Endothelial cell of umbilical vein (primary cell): ENCODE measurements around the gene KLHL26. TPM values are rescaled to one million over a fixed set of nuclear protein-coding genes. Genes with fewer than 3 reads are reported as not detected.

Experiments
- BruUV-seq: library from RNA; stranded (reverse); fragments of 400-500 nt; replicated peaks from 2 replicates; lab custom pipeline; 2021; lab: Mats Ljungman, UMichigan
- CTCF ChIA-PET: fragments of 300-600, 350-600 bp; sonication (Branson Sonifier 250); formaldehyde crosslinking; loops from one replicate; lab custom pipeline; 2021; ENCODE audit warnings: antibody characterized with exemption, inconsistent platforms; lab: Charles Lee
- POLR2A ChIA-PET: fragments of 300-600, 350-600 bp; sonication (Branson Sonifier 250); formaldehyde crosslinking; loops from one replicate; lab custom pipeline; 2021; ENCODE audit warnings: antibody characterized with exemption, inconsistent platforms; lab: Charles Lee
- DNase-seq: peaks from one replicate; pipeline ENCODE4 v3.0.0-alpha.2; 2011; ENCODE audit warnings: low read depth, low spot score
- FAIRE-seq: peaks from 2 replicates; lab custom pipeline; 2011; peaks lifted over from hg19 to GRCh38; lab: Jason Lieb, UNC
- H2AFZ ChIP-seq: 2 replicates; pipeline ENCODE4 v1.6.0; 2012; ENCODE audit warnings: low read depth, low read length, control low read depth, inconsistent platforms
- H3K27ac ChIP-seq: 2 replicates; pipeline ENCODE4 v1.5.1; 2011; ENCODE audit warnings: low read depth, mild to moderate bottlenecking, control low read depth, low read length, moderate library complexity; ENCODE audit not compliant: insufficient read depth
- H3K27me3 ChIP-seq, 2 experiments: 2 replicates each; pipeline versions ENCODE4 v1.6.0 to v1.6.1; 2011; ENCODE audit warnings: low read length in 2 of 2, mixed read lengths in 1 of 2; ENCODE audit not compliant: control insufficient read depth in 2 of 2, insufficient read depth in 2 of 2
- H3K36me3 ChIP-seq, 2 experiments: 2 replicates in 1 of 2; 3 replicates in 1 of 2; pipeline ENCODE4 v1.5.1; 2011; ENCODE audit warnings: low read length in 2 of 2, mild to moderate bottlenecking in 1 of 2, moderate library complexity in 1 of 2; ENCODE audit not compliant: control insufficient read depth in 2 of 2, insufficient read depth in 2 of 2; ENCODE audit errors: extremely low read depth in 1 of 2
- H3K4me1 ChIP-seq: 3 replicates; pipeline ENCODE4 v1.5.1; 2011; ENCODE audit warnings: mild to moderate bottlenecking, low read length; ENCODE audit not compliant: control insufficient read depth, insufficient read depth; ENCODE audit errors: extremely low read depth
- H3K4me2 ChIP-seq: 2 replicates; pipeline ENCODE4 v1.6.1; 2011; ENCODE audit warnings: low read length, control low read depth, mixed read lengths; ENCODE audit not compliant: insufficient read depth
- H3K4me3 ChIP-seq, 3 experiments: fragments of 200-600 bp in 1 of 3; sonication (generic), shearing (Covaris generic) in 1 of 3; replicated peaks in 1 of 3; 2 replicates each; pipeline ENCODE4 v1.5.1; 2011 to 2016; ENCODE audit warnings: control low read depth in 3 of 3, low read length in 3 of 3, mild to moderate bottlenecking in 2 of 3, inconsistent platforms in 1 of 3, low read depth in 1 of 3, moderate library complexity in 1 of 3; ENCODE audit not compliant: insufficient read depth in 1 of 3
- H3K79me2 ChIP-seq: 2 replicates; pipeline ENCODE4 v1.6.0; 2012; ENCODE audit warnings: low read length, inconsistent platforms; ENCODE audit not compliant: control insufficient read depth, insufficient read depth
- H3K9ac ChIP-seq: replicated peaks from 2 replicates; pipeline ENCODE3; 2011; ENCODE audit warnings: low read length, control low read depth; ENCODE audit not compliant: insufficient read depth; ENCODE audit errors: extremely low read depth
- H3K9me1 ChIP-seq: replicated peaks from 3 replicates; pipeline ENCODE4 v1.6.0; 2011; ENCODE audit warnings: mild to moderate bottlenecking, low read length; ENCODE audit not compliant: control insufficient read depth, insufficient read depth; ENCODE audit errors: extremely low read depth
- H3K9me3 ChIP-seq: replicated peaks from 2 replicates; pipeline ENCODE4 v1.5.1; 2012; ENCODE audit warnings: low read length, inconsistent platforms; ENCODE audit not compliant: control insufficient read depth, insufficient read depth
- H4K20me1 ChIP-seq: replicated peaks from 2 replicates; pipeline ENCODE3; 2011; ENCODE audit warnings: mild to moderate bottlenecking, low read length; ENCODE audit not compliant: control insufficient read depth, insufficient read depth; ENCODE audit errors: extremely low read depth
- EZH2 ChIP-seq: IDR thresholded peaks from 2 replicates; pipeline ENCODE4 v1.6.1; 2012; ENCODE audit warnings: borderline replicate concordance, low read depth, mild to moderate bottlenecking, moderate library complexity, low read length, inconsistent platforms; ENCODE audit not compliant: severe bottlenecking
- GATA2 ChIP-seq: IDR thresholded peaks from 2 replicates; pipeline ENCODE4 v1.7.0; 2011; ENCODE audit warnings: low read depth, mild to moderate bottlenecking, moderate library complexity, mixed read lengths, low read length; ENCODE audit not compliant: insufficient read length, insufficient read depth
- JUN ChIP-seq: IDR thresholded peaks from 2 replicates; pipeline ENCODE4 v1.6.1; 2011; ENCODE audit warnings: borderline replicate concordance, low read depth; ENCODE audit not compliant: insufficient read length, insufficient read depth
- dilution Hi-C: fragments of 300-500 bp; cut with MboI; formaldehyde crosslinking; loops from one replicate; pipeline ENCODE4 v1.15.0; 2019; ENCODE audit warnings: low sequenced_read_pairs; ENCODE audit not compliant: extremely low pct_ligation_motif_present
- intact Hi-C: fragments of 100-400 bp; cut with micrococcal nuclease; formaldehyde crosslinking; loops from one replicate; pipeline ENCODE4 v1.10.0; 2022
- polyA plus RNA-seq, 4 experiments: library from polyadenylated mRNA; depleted of rRNA in 3 of 4; stranded (reverse) in 3 of 4; unstranded in 1 of 4; fragments of >200 nt; gene quantifications; 2 replicates each; pipeline versions ENCODE4 v1.2.1 to v1.2.3, GENCODE V29; 2011 to 2012; ENCODE audit warnings: missing spikeins in 1 of 4
- small RNA-seq: library from RNA; depleted of rRNA; stranded (forward); fragments of <200 nt; gene quantifications from one replicate; pipeline ENCODE3, GENCODE V24; 2012; ENCODE audit warnings: low replicate concordance, low read depth; ENCODE audit not compliant: insufficient read depth, insufficient read length
- total RNA-seq: library from RNA; stranded (reverse); gene quantifications from 2 replicates; pipeline ENCODE4 v1.2.3, GENCODE V29; 2021

Gene KLHL26
- total and polyA plus RNA-seq, 2 donors (not counting 3 experiments of a cell fraction or from before 2014, with no cell fraction given): 2.4 to 6.2 TPM

DNA sequence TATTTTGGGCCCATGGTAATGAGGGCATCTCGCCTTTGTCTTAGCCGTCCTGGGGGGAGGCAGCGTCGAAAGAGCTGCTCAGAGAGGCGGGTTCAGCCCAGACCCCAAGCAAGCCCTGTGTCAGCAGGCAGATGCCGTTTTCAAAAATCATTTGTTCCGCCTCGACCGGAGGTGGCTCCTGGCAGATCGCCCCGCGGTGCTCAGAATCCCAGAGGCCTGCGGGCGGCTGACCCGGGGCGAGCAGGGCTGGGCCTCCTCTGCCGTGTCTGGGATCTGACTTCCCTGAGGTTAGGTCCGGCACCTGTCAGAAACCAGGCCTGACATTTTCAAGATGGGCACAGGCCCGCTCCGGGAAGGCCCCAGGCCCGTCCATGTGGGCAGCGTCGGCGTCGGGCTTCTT is 82.7 kb downstream of the KLHL26 start:
- H3K27me3 ChIP-seq: no peaks in the 10 kb centered on the region
- H3K36me3 ChIP-seq: no peaks in the 10 kb centered on the region
- ChIA-PET POLR2A (no interaction called here), CTCF (interaction anchor here (1.5 kb wide), 1 partner anchor 9 kb away, joined by 5 read pairs; no protein-coding TSS in a partner anchor)
- H2AFZ ChIP-seq: no peak overlapping the region
- H3K27ac ChIP-seq: no peak overlapping the region
- H3K79me2 ChIP-seq: no peaks in the 10 kb centered on the region
- DNase-seq: no peak
- H3K4me1 ChIP-seq: no peaks in the 10 kb centered on the region
- H3K4me2 ChIP-seq: no peak overlapping the region
- H3K4me3 ChIP-seq: no peak overlapping the region
- TF ChIP-seq JUN: no peak
- TF ChIP-seq GATA2: no peak
- no peak for TF ChIP-seq EZH2
- H3K9me1 ChIP-seq: no peaks in the 10 kb centered on the region
- H4K20me1 ChIP-seq: no peaks in the 10 kb centered on the region
- no peak overlapping the region for H3K9ac ChIP-seq
- no TSS peak for BruUV-seq
- dilution Hi-C loops: no loop called here
- intact Hi-C loops: no loop called here
- no peak for FAIRE-seq
- no peaks in the 10 kb centered on the region for H3K9me3 ChIP-seq

Small RNA genes lying within 50 kb of the gene (small RNA-seq; reads per million reads assigned to genes)
- not detected for gene RN7SL155P

Other genes starting within 250 kb of the KLHL26 start
- not detected in 2 replicates for gene LRRC25, start 239.4 kb upstream of the KLHL26 start, total RNA-seq
- gene LRRC25, start 239.4 kb upstream of the KLHL26 start, polyA plus RNA-seq: not detected in 2 replicates
- gene SSBP4, start 217.6 kb upstream of the KLHL26 start, total RNA-seq: 140 and 151 TPM in 2 replicates
- gene SSBP4, start 217.6 kb upstream of the KLHL26 start, polyA plus RNA-seq: 89.6 and 116 TPM in 2 replicates
- gene ISYNA1, start 198.9 kb upstream of the KLHL26 start, total RNA-seq: 70.2 and 74.1 TPM in 2 replicates
- 69.0 and 85.0 TPM in 2 replicates for gene ISYNA1, start 198.9 kb upstream of the KLHL26 start, polyA plus RNA-seq
- 15.5 and 18.2 TPM in 2 replicates for gene ELL, start 115.0 kb upstream of the KLHL26 start, total RNA-seq
- gene ELL, start 115.0 kb upstream of the KLHL26 start, polyA plus RNA-seq: 9.9 and 13.4 TPM in 2 replicates
- gene FKBP8, start 93.5 kb upstream of the KLHL26 start, total RNA-seq: 150 and 164 TPM in 2 replicates
- gene FKBP8, start 93.5 kb upstream of the KLHL26 start, polyA plus RNA-seq: 173 and 204 TPM in 2 replicates
- 127 and 134 TPM in 2 replicates for gene KXD1, start 79.2 kb upstream of the KLHL26 start, total RNA-seq
- 186 and 236 TPM in 2 replicates for gene KXD1, start 79.2 kb upstream of the KLHL26 start, polyA plus RNA-seq
- 1,218 and 1,221 TPM in 2 replicates for gene UBA52, start 65.2 kb upstream of the KLHL26 start, total RNA-seq
- 3,506 and 3,571 TPM in 2 replicates for gene UBA52, start 65.2 kb upstream of the KLHL26 start, polyA plus RNA-seq
- gene REX1BD, start 48.2 kb upstream of the KLHL26 start, total RNA-seq: 64.0 and 64.4 TPM in 2 replicates
- 90.9 and 115 TPM in 2 replicates for gene REX1BD, start 48.2 kb upstream of the KLHL26 start, polyA plus RNA-seq
- gene CRLF1, start 30.2 kb upstream of the KLHL26 start, total RNA-seq: not detected in 2 replicates
- 0.18 and 0.37 TPM in 2 replicates for gene CRLF1, start 30.2 kb upstream of the KLHL26 start, polyA plus RNA-seq
- 0.25 and 0.97 TPM in 2 replicates for gene TMEM59L, start 24.2 kb upstream of the KLHL26 start, total RNA-seq
- gene TMEM59L, start 24.2 kb upstream of the KLHL26 start, polyA plus RNA-seq: 0.43 and 0.60 TPM in 2 replicates
- 10.3 and 11.4 TPM in 2 replicates for gene CRTC1, start 46.7 kb downstream of the KLHL26 start, total RNA-seq
- gene CRTC1, start 46.7 kb downstream of the KLHL26 start, polyA plus RNA-seq: 4.2 and 5.8 TPM in 2 replicates
- gene COMP, start 154.3 kb downstream of the KLHL26 start, total RNA-seq: not detected in 2 replicates
- gene COMP, start 154.3 kb downstream of the KLHL26 start, polyA plus RNA-seq: not detected in 2 replicates
- 68.2 and 69.1 TPM in 2 replicates for gene UPF1, start 194.9 kb downstream of the KLHL26 start, total RNA-seq
- gene UPF1, start 194.9 kb downstream of the KLHL26 start, polyA plus RNA-seq: 50.2 and 65.9 TPM in 2 replicates